Glutamatergic neuron (in vitro differentiated cells): ENCODE results near the gene ALX4. TPM values are rescaled to one million over a fixed set of nuclear protein-coding genes. Genes with fewer than 3 reads are reported as not detected.

ENCODE experiments used
- DNase-seq: peaks from one replicate; pipeline ENCODE4 v3.0.0; 2022
- H3K27ac Mint-ChIP-seq: one replicate; pipeline ENCODE4 v1.8.0; 2020; ENCODE audit warnings: mild to moderate bottlenecking, mixed read lengths, inconsistent platforms; ENCODE audit not compliant: unreplicated experiment
- H3K27me3 Mint-ChIP-seq: one replicate; pipeline ENCODE4 v1.8.0; 2020; ENCODE audit warnings: mild to moderate bottlenecking, moderate library complexity, mixed read lengths, inconsistent platforms; ENCODE audit not compliant: unreplicated experiment
- H3K36me3 Mint-ChIP-seq: one replicate; pipeline ENCODE4 v1.8.0; 2020; ENCODE audit warnings: mild to moderate bottlenecking, mixed read lengths, inconsistent platforms; ENCODE audit not compliant: unreplicated experiment
- H3K4me1 Mint-ChIP-seq: one replicate; pipeline ENCODE4 v1.8.0; 2020; ENCODE audit warnings: mild to moderate bottlenecking, low read depth, mixed read lengths, inconsistent platforms; ENCODE audit not compliant: unreplicated experiment
- H3K4me3 Mint-ChIP-seq: one replicate; pipeline ENCODE4 v1.8.0; 2020; ENCODE audit warnings: mild to moderate bottlenecking, mixed read lengths, inconsistent platforms; ENCODE audit not compliant: unreplicated experiment
- H3K9me3 Mint-ChIP-seq: one replicate; pipeline ENCODE4 v1.8.0; 2020; ENCODE audit warnings: mild to moderate bottlenecking, moderate library complexity, mixed read lengths, inconsistent platforms; ENCODE audit not compliant: unreplicated experiment
- total RNA-seq: library from RNA; stranded (reverse); fragmentation: NEBNext Ultra II Directional; extraction: Animal tissue kit (Norgen Biotek cat#: 25700); gene quantifications from one replicate; pipeline ENCODE4 v1.2.1, GENCODE V29; 2021; ENCODE audit not compliant: unreplicated experiment
- TF ChIP-seq, protein P1 (sequence below): fragments of 200-600 bp; sonication (generic); IDR thresholded peaks from one replicate; pipeline ENCODE4 v1.5.0; 2021; ENCODE audit not compliant: partially characterized antibody, unreplicated experiment

ALX4 gene
- total RNA-seq, 1 donor from 2014 or later: not detected

DNA sequence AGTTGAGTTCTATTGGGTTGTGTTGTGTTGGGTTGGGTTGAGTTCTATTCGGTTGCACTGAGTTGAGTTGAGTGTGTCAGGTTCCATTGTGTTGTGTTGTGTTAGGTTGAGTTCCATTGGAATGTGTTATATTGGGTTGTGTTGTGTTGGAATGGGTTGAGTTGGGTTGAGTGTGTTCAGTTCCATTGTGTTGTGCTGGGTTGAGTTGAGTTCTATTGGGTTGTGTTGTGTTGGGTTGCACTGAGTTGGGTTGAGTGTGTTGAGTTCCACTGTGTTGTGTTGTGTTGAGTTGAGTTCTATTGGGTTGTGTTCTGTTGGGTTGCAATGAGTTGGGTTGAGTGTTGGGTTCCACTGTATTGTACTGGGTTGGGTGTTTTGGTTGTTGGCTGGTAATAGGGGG is 35.5 kb downstream of the ALX4 start:
- Mint-ChIP-seq H3K4me1 (peaks cover 5% of the 10 kb centered on the region), H3K36me3 (no peaks in the 10 kb centered on the region), H3K27ac (no peak overlapping the region), H3K4me3 (no peak overlapping the region), H3K9me3 (peaks cover 4% of the 10 kb centered on the region), H3K27me3 (no peaks in the 10 kb centered on the region)
- TF ChIP-seq, protein P1, sequence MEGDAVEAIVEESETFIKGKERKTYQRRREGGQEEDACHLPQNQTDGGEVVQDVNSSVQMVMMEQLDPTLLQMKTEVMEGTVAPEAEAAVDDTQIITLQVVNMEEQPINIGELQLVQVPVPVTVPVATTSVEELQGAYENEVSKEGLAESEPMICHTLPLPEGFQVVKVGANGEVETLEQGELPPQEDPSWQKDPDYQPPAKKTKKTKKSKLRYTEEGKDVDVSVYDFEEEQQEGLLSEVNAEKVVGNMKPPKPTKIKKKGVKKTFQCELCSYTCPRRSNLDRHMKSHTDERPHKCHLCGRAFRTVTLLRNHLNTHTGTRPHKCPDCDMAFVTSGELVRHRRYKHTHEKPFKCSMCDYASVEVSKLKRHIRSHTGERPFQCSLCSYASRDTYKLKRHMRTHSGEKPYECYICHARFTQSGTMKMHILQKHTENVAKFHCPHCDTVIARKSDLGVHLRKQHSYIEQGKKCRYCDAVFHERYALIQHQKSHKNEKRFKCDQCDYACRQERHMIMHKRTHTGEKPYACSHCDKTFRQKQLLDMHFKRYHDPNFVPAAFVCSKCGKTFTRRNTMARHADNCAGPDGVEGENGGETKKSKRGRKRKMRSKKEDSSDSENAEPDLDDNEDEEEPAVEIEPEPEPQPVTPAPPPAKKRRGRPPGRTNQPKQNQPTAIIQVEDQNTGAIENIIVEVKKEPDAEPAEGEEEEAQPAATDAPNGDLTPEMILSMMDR: no peak
- no peak for DNase-seq

DNA sequence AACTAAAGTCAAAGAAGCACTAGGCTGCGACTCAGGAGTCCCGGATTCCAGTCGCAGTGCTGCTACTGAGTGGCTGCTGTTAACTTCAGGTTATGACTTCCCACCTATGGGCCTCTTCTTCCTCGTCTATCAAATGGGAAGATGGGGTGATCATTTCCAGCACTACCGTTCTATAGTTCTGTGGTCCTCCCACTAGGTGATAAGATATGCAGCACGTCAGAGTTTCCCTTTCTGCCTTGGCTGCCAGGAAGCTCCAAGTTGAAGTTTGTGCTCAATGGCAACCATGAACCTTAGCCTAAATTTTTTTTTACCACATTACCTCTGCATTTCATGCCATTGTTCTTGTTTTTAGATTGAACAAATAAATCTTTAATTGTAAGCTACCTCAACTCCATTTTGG is 38.7 kb downstream of the ALX4 start:
- DNase-seq: no peak
- TF ChIP-seq, protein P1: no peak
- Mint-ChIP-seq H3K9me3 (peaks cover 4% of the 10 kb centered on the region), H3K36me3 (peaks cover 4% of the 10 kb centered on the region), H3K4me3 (no peak overlapping the region), H3K4me1 (peaks cover 5% of the 10 kb centered on the region), H3K27me3 (peaks cover 3% of the 10 kb centered on the region), H3K27ac (no peak overlapping the region)

DNA sequence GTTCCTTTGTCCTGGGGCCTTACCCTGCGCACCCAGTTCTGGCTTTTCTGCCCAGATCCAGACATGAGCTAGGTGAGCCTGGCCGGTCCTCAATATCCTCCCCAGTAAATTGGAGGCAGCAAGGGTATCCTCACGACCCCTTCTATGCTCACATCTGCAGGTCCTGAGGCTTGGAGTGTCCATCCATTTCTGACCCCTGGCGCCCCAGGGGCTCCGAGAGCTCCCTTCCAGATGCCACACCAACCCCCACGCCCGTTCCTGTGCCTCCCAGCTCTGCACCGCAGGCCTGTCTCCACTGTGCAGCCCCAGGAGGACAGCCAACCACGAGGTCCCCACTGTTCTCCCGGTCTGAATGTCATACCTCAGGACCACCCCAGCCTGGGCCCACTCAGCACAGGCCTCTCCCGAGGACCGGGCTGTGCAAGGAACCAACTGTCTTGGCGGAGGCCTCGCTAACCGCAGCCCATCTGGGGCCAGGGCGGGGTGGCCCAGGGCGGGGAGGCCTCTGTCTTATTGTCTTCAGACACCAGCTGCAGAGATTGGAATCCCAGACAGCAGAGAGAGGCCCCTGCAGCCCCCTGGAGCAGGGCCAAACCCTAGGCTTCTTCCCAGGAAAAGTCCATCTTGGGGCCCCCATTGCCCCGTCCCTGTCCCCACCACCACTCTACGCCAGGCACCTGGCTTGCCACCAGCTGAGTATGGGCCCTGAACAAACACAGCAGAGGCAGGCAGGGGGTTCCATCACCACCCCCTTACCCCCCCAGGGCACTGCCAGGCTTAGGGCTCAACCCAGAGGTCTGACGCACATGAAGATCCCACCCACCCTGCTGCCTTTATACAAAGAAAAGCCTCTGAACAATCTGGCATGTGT is 39.3 kb downstream of the ALX4 start:
- H3K27ac Mint-ChIP-seq: no peak overlapping the region
- DNase-seq: no peak
- H3K27me3 Mint-ChIP-seq: peaks cover 7% of the 10 kb centered on the region
- peaks cover 5% of the 10 kb centered on the region for H3K4me1 Mint-ChIP-seq
- no peak overlapping the region for H3K4me3 Mint-ChIP-seq
- H3K9me3 Mint-ChIP-seq: peaks cover 4% of the 10 kb centered on the region
- peaks cover 4% of the 10 kb centered on the region for H3K36me3 Mint-ChIP-seq
- TF ChIP-seq, protein P1: no peak

DNA sequence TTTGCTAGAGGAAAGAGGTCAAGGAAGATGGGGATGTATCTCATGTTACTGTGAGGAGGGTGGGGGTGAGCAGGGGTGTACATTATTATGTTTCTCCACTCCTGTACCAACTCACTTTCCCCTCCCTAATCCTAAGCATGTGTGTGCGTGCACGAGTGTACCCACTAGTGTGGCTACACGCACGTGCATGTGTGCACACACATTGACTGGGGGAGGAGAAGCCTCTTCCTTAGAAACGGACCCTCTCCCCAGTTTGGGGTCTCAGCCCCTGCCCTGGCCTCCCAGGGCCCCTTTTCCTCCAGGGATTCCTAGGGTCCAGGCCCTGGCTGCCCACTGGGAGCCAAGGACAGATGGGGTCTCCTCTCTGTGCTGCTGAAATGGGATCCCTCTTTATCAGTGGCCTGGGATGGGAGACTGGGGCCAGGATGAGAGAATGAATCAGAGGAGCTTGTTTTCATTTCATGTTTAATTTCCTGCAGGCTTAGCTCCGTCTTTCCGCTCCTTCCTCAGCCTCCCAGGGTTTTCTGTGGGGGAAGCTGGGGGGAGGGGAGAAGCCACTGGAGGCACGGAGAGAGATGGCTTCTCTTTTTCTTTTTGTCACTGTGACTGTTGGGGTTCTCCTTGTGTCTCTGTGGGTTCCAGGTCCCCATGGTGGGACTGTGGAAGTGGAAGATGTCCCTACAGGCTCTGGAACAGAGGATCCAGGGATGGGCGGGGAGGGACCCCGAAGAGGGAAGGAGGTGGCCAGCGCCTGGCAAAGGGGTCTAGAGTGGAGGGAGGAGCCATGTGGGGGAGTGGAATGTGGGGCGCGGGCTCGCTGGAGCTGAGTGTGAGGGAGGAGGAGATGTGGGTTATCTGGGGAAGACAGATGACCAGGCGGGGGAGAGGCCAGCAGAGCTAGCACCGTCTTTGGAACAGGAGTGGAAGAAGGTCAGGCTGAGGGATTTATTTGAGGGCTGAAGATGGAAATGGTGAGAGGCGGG is 40.3 kb downstream of the ALX4 start:
- H3K36me3 Mint-ChIP-seq: peaks cover 4% of the 10 kb centered on the region
- no peak for DNase-seq
- peaks cover 5% of the 10 kb centered on the region for H3K4me1 Mint-ChIP-seq
- peaks cover 4% of the 10 kb centered on the region for H3K9me3 Mint-ChIP-seq
- TF ChIP-seq, protein P1: no peak
- peaks cover 7% of the 10 kb centered on the region for H3K27me3 Mint-ChIP-seq
- H3K27ac Mint-ChIP-seq: no peak overlapping the region
- no peak overlapping the region for H3K4me3 Mint-ChIP-seq
